Progenitor cell of endocrine pancreas (in vitro differentiated cells): ENCODE measurements around the gene APBA3. TPM values are rescaled to one million over a fixed set of nuclear protein-coding genes. Genes with fewer than 3 reads are reported as not detected.

Experiments
- DNase-seq: peaks from one replicate; pipeline ENCODE4 v3.0.0; 2021; ENCODE audit warnings: low spot score; ENCODE audit not compliant: unreplicated experiment
- H3K27ac Mint-ChIP-seq: 2 replicates; pipeline ENCODE4 v1.8.0; 2021; ENCODE audit warnings: mild to moderate bottlenecking, moderate library complexity, mixed read lengths
- H3K27me3 Mint-ChIP-seq: 2 replicates; pipeline ENCODE4 v1.8.0; 2021; ENCODE audit warnings: mixed read lengths
- H3K36me3 Mint-ChIP-seq: 2 replicates; pipeline ENCODE4 v1.8.0; 2022; ENCODE audit warnings: mixed read lengths; ENCODE audit not compliant: insufficient read depth
- H3K4me1 Mint-ChIP-seq: 2 replicates; pipeline ENCODE4 v1.8.0; 2021; ENCODE audit warnings: low read depth, mixed read lengths
- H3K4me3 Mint-ChIP-seq: 2 replicates; pipeline ENCODE4 v1.8.0; 2021; ENCODE audit warnings: low read depth, mild to moderate bottlenecking, moderate library complexity, mixed read lengths
- H3K9me3 Mint-ChIP-seq: 2 replicates; pipeline ENCODE4 v1.8.0; 2021; ENCODE audit warnings: low read depth, mixed read lengths
- CTCF ChIP-seq: fragments of 200-600 bp; sonication (generic); IDR thresholded peaks from one replicate; pipeline ENCODE4 v1.5.0; 2021; ENCODE audit warnings: antibody characterized with exemption, mild to moderate bottlenecking; ENCODE audit not compliant: unreplicated experiment
- total RNA-seq: library from RNA; stranded (reverse); gene quantifications from 2 replicates; pipeline ENCODE4 v1.2.1, GENCODE V29; 2021

Gene APBA3
- total RNA-seq, 1 donor from 2014 or later: 31.4 TPM

- no peak overlapping the region for H3K4me3 Mint-ChIP-seq
- TF ChIP-seq CTCF: no peak
- peaks cover 13% of the 10 kb centered on the region for H3K36me3 Mint-ChIP-seq
- H3K9me3 Mint-ChIP-seq: no peaks in the 10 kb centered on the region
- no peak overlapping the region for H3K27ac Mint-ChIP-seq
- no peak for DNase-seq
- no peaks in the 10 kb centered on the region for H3K4me1 Mint-ChIP-seq
- H3K27me3 Mint-ChIP-seq: no peaks in the 10 kb centered on the region
Observed at GRCh38 chr19:3753631-3754410, 7.7 kb downstream of the APBA3 start.

- TF ChIP-seq CTCF: no peak
- H3K9me3 Mint-ChIP-seq: no peaks in the 10 kb centered on the region
- no peak overlapping the region for H3K4me3 Mint-ChIP-seq
- H3K4me1 Mint-ChIP-seq: no peaks in the 10 kb centered on the region
- H3K27ac Mint-ChIP-seq: no peak overlapping the region
- H3K36me3 Mint-ChIP-seq: peaks cover 13% of the 10 kb centered on the region
- no peak for DNase-seq
- H3K27me3 Mint-ChIP-seq: no peaks in the 10 kb centered on the region
Observed at GRCh38 chr19:3752492-3752891, 9.0 kb downstream of the APBA3 start.

GRCh38 chr19:3751236-3751635 is 10.3 kb downstream of the APBA3 start:
- DNase-seq: no peak
- Mint-ChIP-seq H3K27ac (no peak overlapping the region), H3K4me3 (no peak overlapping the region), H3K9me3 (no peaks in the 10 kb centered on the region), H3K4me1 (no peaks in the 10 kb centered on the region), H3K36me3 (peaks cover 13% of the 10 kb centered on the region), H3K27me3 (no peaks in the 10 kb centered on the region)
- no peak for TF ChIP-seq CTCF

GRCh38 chr19:3750211-3750610 is 11.3 kb downstream of the APBA3 start:
- Mint-ChIP-seq H3K4me3 (no peak overlapping the region), H3K27ac (no peak overlapping the region), H3K9me3 (no peaks in the 10 kb centered on the region), H3K4me1 (no peaks in the 10 kb centered on the region), H3K36me3 (peaks cover 13% of the 10 kb centered on the region), H3K27me3 (no peaks in the 10 kb centered on the region)
- DNase-seq: no peak
- TF ChIP-seq CTCF: no peak

- no peak for DNase-seq
- no peak for TF ChIP-seq CTCF
- no peak overlapping the region for H3K27ac Mint-ChIP-seq
- no peaks in the 10 kb centered on the region for H3K27me3 Mint-ChIP-seq
- H3K36me3 Mint-ChIP-seq: peaks cover 8% of the 10 kb centered on the region
- no peaks in the 10 kb centered on the region for H3K9me3 Mint-ChIP-seq
- H3K4me1 Mint-ChIP-seq: peaks cover 2% of the 10 kb centered on the region
- H3K4me3 Mint-ChIP-seq: no peak overlapping the region
Observed at GRCh38 chr19:3748965-3749364, 12.5 kb downstream of the APBA3 start.
